ENCODE data around the gene SACS. TPM values are rescaled to one million over a fixed set of nuclear protein-coding genes. Genes with fewer than 3 reads are reported as not detected.

The SACS gene
- total RNA-seq, 1 donor from 2014 or later = 7.0 TPM

GRCh38 chr13:23432626-23433025, 876 bp downstream of the SACS start:
- no peaks in the 10 kb centered on the region for H3K9me3 ChIP-seq
- H3K36me3 ChIP-seq = no peaks in the 10 kb centered on the region
- DNase-seq (no peak), ATAC-seq (no peak)
- no peak overlapping the region for H3K27ac ChIP-seq
- H3K27me3 ChIP-seq = no peaks in the 10 kb centered on the region
- no peak overlapping the region for H3K4me3 ChIP-seq
- no peak for TF ChIP-seq CTCF (IDR thresholded peaks at IDR 0.05)
- H3K4me1 ChIP-seq = peaks cover 5% of the 10 kb centered on the region
- intact Hi-C loops (cut with DNase I) = no loop called here

GRCh38 chr13:23430664-23431063, 2.8 kb downstream of the SACS start:
- Histone ChIP-seq H3K9me3 (no peaks in the 10 kb centered on the region), H3K27ac (no peak overlapping the region), H3K36me3 (no peaks in the 10 kb centered on the region), H3K4me1 (peaks cover 13% of the 10 kb centered on the region), H3K4me3 (no peak overlapping the region), H3K27me3 (no peaks in the 10 kb centered on the region)
- intact Hi-C loops (cut with DNase I) = no loop called here
- ATAC-seq (no peak), DNase-seq (no peak)
- no peak for TF ChIP-seq CTCF (IDR thresholded peaks at IDR 0.05)

GRCh38 chr13:23427881-23428528, 5.5 kb downstream of the SACS start:
- no peak overlapping the region for H3K4me3 ChIP-seq
- H3K4me1 ChIP-seq = peaks cover 13% of the 10 kb centered on the region
- H3K9me3 ChIP-seq = no peaks in the 10 kb centered on the region
- no peaks in the 10 kb centered on the region for H3K27me3 ChIP-seq
- DNase-seq (no peak), ATAC-seq (no peak)
- TF ChIP-seq CTCF (IDR thresholded peaks at IDR 0.05) = no peak
- no peaks in the 10 kb centered on the region for H3K36me3 ChIP-seq
- intact Hi-C loops (cut with DNase I) = no loop called here
- no peak overlapping the region for H3K27ac ChIP-seq

- peaks cover 13% of the 10 kb centered on the region for H3K4me1 ChIP-seq
- ATAC-seq (peak; percentile 59), DNase-seq (no peak)
- H3K36me3 ChIP-seq = no peaks in the 10 kb centered on the region
- H3K9me3 ChIP-seq = no peaks in the 10 kb centered on the region
- no peaks in the 10 kb centered on the region for H3K27me3 ChIP-seq
- intact Hi-C loops (cut with DNase I) = no loop called here
- H3K4me3 ChIP-seq = no peak overlapping the region
- no peak overlapping the region for H3K27ac ChIP-seq
- TF ChIP-seq CTCF (IDR thresholded peaks at IDR 0.05) = no peak
These were observed 6.1 kb downstream of the SACS start for GRCh38 chr13:23427342-23427843.

- ATAC-seq (no peak), DNase-seq (no peak)
- no peak for TF ChIP-seq CTCF (IDR thresholded peaks at IDR 0.05)
- Histone ChIP-seq H3K27ac (no peak overlapping the region), H3K27me3 (no peaks in the 10 kb centered on the region), H3K4me1 (no peaks in the 10 kb centered on the region), H3K36me3 (no peaks in the 10 kb centered on the region), H3K9me3 (no peaks in the 10 kb centered on the region), H3K4me3 (no peak overlapping the region)
- intact Hi-C loops (cut with DNase I) = no loop called here
These were observed 11.9 kb downstream of the SACS start for GRCh38 chr13:23421596-23421995.
